Upper lobe of left lung (tissue), 4 donors: Measurements from ENCODE around the gene LMBR1.

Source experiments
- CTCF ChIP-seq, 6 experiments: fragments of 450-650 bp in 4 of 6; fragments of 200-600 bp in 2 of 6; sonication (generic) in 2 of 6; IDR thresholded peaks; one replicate each; pipeline ENCODE4 v1.5.1; 2016 to 2019; ENCODE audit warnings: antibody characterized with exemption in 6 of 6
- POLR2A ChIP-seq, 4 donors: fragments of 450-650 bp; IDR thresholded peaks; one replicate each; pipeline ENCODE4 v1.5.1; 2016 to 2017; ENCODE audit warnings: antibody characterized with exemption in 4 of 4, mild to moderate bottlenecking in 2 of 4

DNA sequence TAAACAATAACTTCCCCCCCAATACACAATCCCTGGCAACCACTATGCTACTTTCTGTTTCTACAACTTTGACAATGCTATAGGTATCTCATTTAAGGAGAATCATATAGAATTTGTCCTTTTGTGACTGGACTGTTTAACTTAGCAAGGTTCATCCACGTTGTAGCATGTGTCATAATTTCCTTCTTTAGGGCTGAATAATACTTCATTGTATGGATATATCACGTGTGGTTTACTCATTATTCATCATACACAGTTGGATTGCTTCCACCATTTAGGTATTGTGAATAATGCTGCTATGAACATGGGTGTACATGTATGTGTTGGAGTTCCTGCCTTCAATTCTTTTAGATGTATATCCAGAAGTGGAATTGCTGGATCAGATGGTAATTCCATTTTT is 111.0 kb downstream of the LMBR1 start:
- TF ChIP-seq CTCF (IDR thresholded peaks at IDR 0.05) (no peak), POLR2A (IDR thresholded peaks at IDR 0.05) (no peak)
